ENCODE results near the gene HLA-DRA. TPM values are rescaled to one million over a fixed set of nuclear protein-coding genes. Genes with fewer than 3 reads are reported as not detected.

HLA-DRA gene
- total and polyA plus RNA-seq, 2 of the 4 experiments (the other 2 are of a cell fraction), result not detected

- Histone ChIP-seq H3K9me1 (ENCODE audit: insufficient read depth, low read length) (peaks cover 3% of the 10 kb centered on the region; the same call in 1 of the 2 replicates), H3K56ac (ENCODE audit: extremely low read depth, insufficient read depth, low read length) (no peak overlapping the region), H3K4me2 (ENCODE audit: low read depth, low read length) (no peak overlapping the region), H3K9me3 (ENCODE audit: control insufficient read depth, insufficient read depth, low read length) (no peaks in the 10 kb centered on the region), H3K27ac (ENCODE audit: insufficient read depth, low read length) (no peak overlapping the region), H4K5ac (ENCODE audit: low read depth, low read length) (no peak overlapping the region), H4K20me1 (ENCODE audit: insufficient read depth, low read length) (no peaks in the 10 kb centered on the region), H3K4me1 (ENCODE audit: control insufficient read depth, insufficient read depth, low read length) (no peaks in the 10 kb centered on the region), H2BK5ac (ENCODE audit: low read depth, low read length, poor library complexity, severe bottlenecking) (no peak overlapping the region), H4K8ac (ENCODE audit: low read depth in 2 of 2, low read length in 2 of 2) (no peak overlapping the region), H2BK20ac (ENCODE audit: low read depth, low read length) (no peak overlapping the region), H2AFZ (replicated peaks; ENCODE audit: low read length, poor library complexity) (no peak overlapping the region), H4K91ac (ENCODE audit: insufficient read depth, low read depth, low read length) (no peak overlapping the region), H2BK15ac (ENCODE audit: low read depth, low read length) (no peak overlapping the region), H3K14ac (replicated peaks; ENCODE audit: low read depth, low read length) (no peak overlapping the region), H3K4me3 (ENCODE audit: insufficient read depth, low read depth, low read length) (no peak overlapping the region), H3K27me3 (ENCODE audit: control insufficient read depth, insufficient read depth, low read length) (peaks cover 15% of the 10 kb centered on the region), H3K18ac (ENCODE audit: low read depth, low read length) (no peak overlapping the region), H3K9ac (ENCODE audit: low read depth, low read length) (no peak overlapping the region), H3K36me3 (ENCODE audit: control insufficient read depth, insufficient read depth, low read length) (no peaks in the 10 kb centered on the region), H2AK5ac (ENCODE audit: low read depth, low read length) (no peak overlapping the region), H3K79me1 (ENCODE audit: low read depth in 1 of 2, low read length in 2 of 2) (no peaks in the 10 kb centered on the region), H3K23ac (ENCODE audit: low read depth, low read length) (no peak overlapping the region), H2AK9ac (replicated peaks; ENCODE audit: low read depth, low read length, poor library complexity) (no peak overlapping the region), H3K4ac (ENCODE audit: low read depth, low read length) (no peak overlapping the region), H2BK120ac (ENCODE audit: low read depth, low read length) (no peak overlapping the region)
- ATAC-seq (ENCODE audit: low read depth), result no peak
- no peak for TF ChIP-seq RFX5 (IDR thresholded peaks at IDR 0.05; ENCODE audit: low read depth, low read length)
- TF ChIP-seq SMC3 (IDR thresholded peaks at IDR 0.05; ENCODE audit: low read depth, low read length), result no peak
- TF ChIP-seq ELK1 (IDR thresholded peaks at IDR 0.05; ENCODE audit: borderline replicate concordance, low read depth, low read length), result no peak
- TF ChIP-seq NFE2L2 (IDR thresholded peaks at IDR 0.05; ENCODE audit: low read depth, low read length), result no peak
- TF ChIP-seq MAFK (IDR thresholded peaks at IDR 0.05; ENCODE audit: low read depth, low read length), result no peak
- no peak for TF ChIP-seq USF2 (IDR thresholded peaks at IDR 0.05; ENCODE audit: low read depth, low read length)
- TF ChIP-seq FOS (IDR thresholded peaks at IDR 0.05; ENCODE audit: low read depth, low read length), result no peak
- TF ChIP-seq MAZ (IDR thresholded peaks at IDR 0.05; ENCODE audit: borderline replicate concordance, low read depth, low read length), result no peak
- no peak for TF ChIP-seq CTCF (conservative IDR thresholded peaks at IDR 0.05; ENCODE audit: low read depth, low read length)
- TF ChIP-seq RAD21 (IDR thresholded peaks at IDR 0.05; ENCODE audit: low read length), result no peak
- TF ChIP-seq MXI1 (IDR thresholded peaks at IDR 0.05; ENCODE audit: borderline replicate concordance, low read depth, low read length), result no peak
- no peak for TF ChIP-seq POLR2A (IDR thresholded peaks at IDR 0.05; ENCODE audit: low read depth, low read length)
- no TSS peak for BruUV-seq (replicated peaks)
- POLR2A ChIA-PET (ENCODE audit: unreplicated experiment), result no interaction called here
- in situ Hi-C loops (cut with MboI; ENCODE audit: low sequenced_read_pairs) (no loop called here), dilution Hi-C loops (cut with HindIII; ENCODE audit: low sequenced_read_pairs, unreplicated experiment) (no loop called here), intact Hi-C loops (cut with micrococcal nuclease) (no loop called here)
- WGBS, 2 experiments (ENCODE audit: extremely low coverage in 2 of 2, insufficient read length in 1 of 2), result no CpG with 5 or more reads among the region's 4 CpGs
- CTCF ChIA-PET, result no interaction called here
- no peak for DNase-seq
These were observed 38.3 kb upstream of the HLA-DRA start for GRCh38 chr6:32401284-32401963.
